C4-2B (cell line): ENCODE data around the gene WASHC3.

Experiments used
- ZFX ChIP-seq: fragments of 450-650 bp; IDR thresholded peaks from 2 replicates; pipeline ENCODE4 v1.6.1; 2017
- TF ChIP-seq, protein P1 (sequence below): fragments of 450-650 bp; conservative IDR thresholded peaks from 2 replicates; pipeline ENCODE4 v1.5.1; 2017; ENCODE audit warnings: mild to moderate bottlenecking

DNA sequence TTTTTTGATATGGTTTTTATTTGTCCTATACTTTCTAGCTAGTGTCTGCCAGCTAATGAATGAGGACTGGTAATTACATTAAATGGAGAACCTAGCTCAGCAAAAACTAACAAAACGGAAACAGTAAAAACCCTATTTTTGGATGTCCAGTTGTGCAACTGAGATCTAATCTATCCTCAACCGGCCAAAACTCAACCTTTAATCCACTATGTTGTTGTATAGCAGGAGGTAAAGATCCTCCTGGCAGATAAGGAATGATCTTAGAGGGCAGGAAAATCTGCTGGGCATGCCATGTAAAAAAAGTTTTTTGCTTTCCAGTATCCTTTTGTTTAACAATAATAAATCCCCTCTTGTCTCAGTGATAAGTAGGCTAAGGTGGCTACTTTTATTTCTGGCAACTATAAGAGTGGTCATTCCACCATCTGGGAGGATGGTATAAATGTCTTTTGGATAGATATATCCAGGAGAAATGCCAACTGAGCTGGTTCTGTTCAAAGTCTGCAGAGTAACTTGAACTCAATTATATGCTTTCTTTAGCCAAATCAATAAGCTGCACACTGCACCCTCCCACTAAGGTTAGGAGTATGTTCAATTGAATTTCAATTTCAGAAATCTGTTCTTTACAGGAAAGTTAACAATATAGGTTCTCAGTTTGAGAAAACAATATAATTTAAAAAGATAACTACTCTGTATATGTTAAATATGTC lies 40.1 kb downstream of the WASHC3 start:
- TF ChIP-seq, protein P1, sequence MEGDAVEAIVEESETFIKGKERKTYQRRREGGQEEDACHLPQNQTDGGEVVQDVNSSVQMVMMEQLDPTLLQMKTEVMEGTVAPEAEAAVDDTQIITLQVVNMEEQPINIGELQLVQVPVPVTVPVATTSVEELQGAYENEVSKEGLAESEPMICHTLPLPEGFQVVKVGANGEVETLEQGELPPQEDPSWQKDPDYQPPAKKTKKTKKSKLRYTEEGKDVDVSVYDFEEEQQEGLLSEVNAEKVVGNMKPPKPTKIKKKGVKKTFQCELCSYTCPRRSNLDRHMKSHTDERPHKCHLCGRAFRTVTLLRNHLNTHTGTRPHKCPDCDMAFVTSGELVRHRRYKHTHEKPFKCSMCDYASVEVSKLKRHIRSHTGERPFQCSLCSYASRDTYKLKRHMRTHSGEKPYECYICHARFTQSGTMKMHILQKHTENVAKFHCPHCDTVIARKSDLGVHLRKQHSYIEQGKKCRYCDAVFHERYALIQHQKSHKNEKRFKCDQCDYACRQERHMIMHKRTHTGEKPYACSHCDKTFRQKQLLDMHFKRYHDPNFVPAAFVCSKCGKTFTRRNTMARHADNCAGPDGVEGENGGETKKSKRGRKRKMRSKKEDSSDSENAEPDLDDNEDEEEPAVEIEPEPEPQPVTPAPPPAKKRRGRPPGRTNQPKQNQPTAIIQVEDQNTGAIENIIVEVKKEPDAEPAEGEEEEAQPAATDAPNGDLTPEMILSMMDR, result no peak
- no peak for TF ChIP-seq ZFX
